ENCODE data around the gene VPS51.

Gene VPS51

DNA sequence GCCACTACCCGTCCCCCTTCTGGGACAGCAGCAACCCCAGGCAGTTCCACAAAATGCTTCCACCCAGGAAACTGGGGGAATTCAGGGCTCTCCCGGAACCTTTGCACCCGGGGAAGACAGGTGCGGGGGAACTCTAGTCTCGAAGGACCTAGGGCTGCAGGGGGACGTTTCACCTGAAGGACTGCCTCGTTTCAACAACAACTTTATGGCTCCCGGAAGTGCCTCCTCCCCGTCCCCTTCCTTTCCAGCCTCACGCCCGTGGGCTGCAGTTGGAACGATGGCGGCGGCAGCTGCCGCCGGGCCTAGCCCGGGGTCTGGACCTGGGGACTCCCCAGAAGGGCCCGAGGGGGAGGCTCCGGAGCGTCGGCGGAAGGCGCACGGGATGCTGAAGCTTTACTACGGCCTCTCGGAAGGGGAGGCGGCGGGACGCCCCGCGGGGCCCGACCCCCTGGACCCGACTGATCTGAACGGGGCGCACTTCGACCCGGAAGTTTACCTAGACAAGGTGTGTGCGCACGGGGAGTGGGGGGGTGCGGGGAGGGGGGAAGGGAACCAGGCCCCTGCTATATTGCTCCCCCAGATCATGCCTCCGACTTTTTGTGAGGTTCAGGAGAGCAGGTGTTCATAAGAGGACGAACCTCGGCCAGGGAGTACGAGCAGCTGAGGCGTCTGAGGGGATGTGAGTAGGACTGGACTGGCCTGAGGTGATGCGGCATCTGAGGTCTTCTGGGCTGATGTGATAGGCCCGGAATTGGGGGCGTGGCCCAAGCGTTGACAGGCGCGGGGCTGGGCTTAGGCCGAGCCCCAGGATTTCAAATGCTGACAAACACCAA is at the start of gene VPS51:
Gene VPS51, plus strand, starts transcription at position 241 of the 833 bp plus-strand sequence. Its CDS starts 37 bp downstream, at position 278.
- DNase-seq = peak; percentile 83 to 86

GRCh38 chr11:65047581-65048422 is 48.2 kb upstream of the VPS51 start:
- peak in 1 of 2 donors; percentile 20 for DNase-seq

DNA sequence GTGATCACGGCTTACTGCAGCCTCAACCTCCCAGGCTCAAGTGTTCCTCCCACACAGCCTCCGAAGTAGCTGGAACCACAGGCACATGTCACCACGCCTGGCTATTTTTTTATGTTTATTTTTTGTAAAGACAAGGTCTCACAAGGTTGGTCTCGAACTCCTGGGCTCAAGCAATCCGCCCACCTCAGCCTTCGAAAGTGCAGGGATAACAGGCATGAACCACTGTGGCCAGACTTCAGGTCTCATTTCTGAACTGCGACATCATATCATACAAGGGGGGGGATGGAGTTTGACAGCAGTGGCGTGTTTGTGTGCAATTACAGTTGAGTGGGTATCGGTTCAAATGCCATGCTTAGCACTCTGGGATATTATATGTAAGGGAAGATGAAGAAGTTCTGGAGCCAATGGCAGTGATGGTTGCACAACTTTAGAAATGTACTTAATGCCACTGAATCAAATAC is 44.6 kb upstream of the VPS51 start:
- DNase-seq = no peak

GRCh38 chr11:65053827-65054508 is 42.0 kb upstream of the VPS51 start:
- DNase-seq = peak; percentile 22 to 27

- DNase-seq = no peak
These were observed 40.5 kb upstream of the VPS51 start for GRCh38 chr11:65055538-65055937.

GRCh38 chr11:65056999-65057398 is 39.0 kb upstream of the VPS51 start:
- DNase-seq = no peak

DNA sequence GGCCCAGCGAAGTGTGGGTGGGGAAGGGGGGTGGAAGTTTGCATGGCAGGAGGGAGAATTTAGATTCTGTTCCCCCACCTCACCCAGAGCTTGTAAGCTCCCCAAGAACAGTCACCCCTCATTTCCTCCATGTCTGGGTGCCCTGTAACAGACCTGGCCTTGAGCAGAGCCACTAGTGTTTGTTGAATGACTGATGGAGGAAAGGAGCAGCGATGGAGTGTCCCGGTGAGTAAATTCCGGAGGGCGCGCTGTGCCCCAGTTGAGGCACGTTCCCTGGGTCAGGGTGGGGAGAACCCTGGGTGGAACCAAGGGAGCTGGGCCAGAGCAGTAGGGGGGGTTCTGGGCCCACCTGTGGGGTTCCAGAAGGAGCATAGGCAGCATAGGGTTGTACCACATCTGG is 38.5 kb upstream of the VPS51 start:
- no peak for DNase-seq

DNA sequence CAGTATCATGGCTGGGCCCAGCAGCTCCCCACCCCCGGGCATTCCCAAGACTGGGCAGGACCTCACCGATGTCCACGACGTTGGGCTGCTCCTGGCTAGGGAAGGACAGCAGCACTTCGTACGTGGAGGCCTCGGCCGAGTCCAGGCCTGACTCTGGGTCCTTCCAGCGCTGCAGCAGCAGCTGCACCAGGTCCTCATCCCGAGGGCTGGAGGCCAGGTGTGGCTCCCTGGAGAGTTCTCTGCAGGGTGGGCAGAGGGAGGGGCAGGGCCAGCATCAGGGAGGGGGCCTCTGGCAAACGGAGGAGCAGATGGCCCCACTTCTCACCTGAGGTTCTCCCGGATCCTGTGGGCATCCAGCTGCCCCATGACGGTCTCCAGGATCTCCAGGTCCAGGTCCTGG is 38.0 kb upstream of the VPS51 start:
- no peak for DNase-seq

GRCh38 chr11:65058419-65059054 is 37.5 kb upstream of the VPS51 start, which contains the start of gene NAALADL1:
NAALADL1 (minus strand) TSS chr11:65058553; CDS start chr11:65058521, 32 bp downstream.
- no peak for DNase-seq

DNA sequence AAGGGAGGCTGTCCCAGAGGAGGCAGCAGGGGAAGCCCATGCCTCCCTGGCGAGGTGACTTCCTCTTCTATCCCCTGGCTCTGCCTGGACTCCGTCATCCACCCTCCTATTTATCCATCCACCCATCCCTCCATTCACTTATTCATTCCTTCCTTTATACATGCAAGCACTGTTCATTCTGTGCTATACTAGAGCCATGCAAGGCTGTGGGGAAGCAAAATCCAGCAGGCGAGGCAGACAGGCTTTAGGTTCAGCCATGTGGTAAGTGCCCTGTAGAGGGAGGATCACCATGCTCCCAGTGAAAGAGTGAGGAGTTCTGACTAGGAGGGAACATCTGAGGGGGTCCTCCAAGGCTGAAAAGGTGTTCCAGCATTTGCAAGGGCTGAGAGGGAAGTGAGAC is 36.5 kb upstream of the VPS51 start:
- DNase-seq = no peak

DNA sequence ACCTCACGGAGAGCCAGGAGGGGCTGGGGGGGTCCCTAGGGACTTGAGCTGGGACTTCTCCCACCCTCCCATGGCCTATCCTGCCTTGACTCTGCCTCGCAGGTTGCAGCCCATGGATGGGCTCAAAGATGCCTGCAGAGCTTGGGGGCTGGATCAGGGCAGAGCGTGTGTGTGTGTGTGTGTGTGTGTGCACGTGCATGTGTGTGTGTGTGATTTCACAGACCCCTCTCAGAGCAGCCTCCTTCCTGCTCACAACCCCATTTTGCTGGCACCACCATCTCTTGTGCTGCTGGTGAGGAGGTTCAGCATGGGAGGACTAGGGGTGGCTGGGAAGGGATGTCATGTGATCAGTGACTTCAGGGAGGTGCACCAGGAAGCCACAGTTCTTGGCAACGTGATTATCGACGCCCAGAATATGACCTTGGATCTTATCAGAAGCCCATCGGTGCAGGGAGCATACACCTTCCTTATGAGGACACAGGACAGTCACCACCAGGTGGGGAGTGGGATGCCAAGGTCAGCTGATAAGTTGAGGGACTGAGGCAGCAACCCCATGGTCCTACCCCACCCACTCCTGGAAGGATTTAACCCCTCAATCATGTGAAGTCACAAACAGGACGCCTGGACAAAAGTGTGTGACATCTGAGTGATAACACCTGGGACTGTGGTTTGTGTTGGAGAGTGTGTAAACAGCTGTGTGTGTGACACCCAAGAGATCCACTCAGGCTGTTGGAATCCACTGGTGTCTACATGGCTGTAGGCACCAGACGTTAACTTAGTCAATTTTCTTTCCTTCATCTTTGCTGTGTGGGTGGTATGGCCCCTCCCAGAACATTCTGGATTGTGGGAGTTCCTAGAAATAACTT is 35.8 kb upstream of the VPS51 start:
- DNase-seq = no peak

- no peak for DNase-seq
These were observed 35.1 kb upstream of the VPS51 start for GRCh38 chr11:65060913-65061408.

DNA sequence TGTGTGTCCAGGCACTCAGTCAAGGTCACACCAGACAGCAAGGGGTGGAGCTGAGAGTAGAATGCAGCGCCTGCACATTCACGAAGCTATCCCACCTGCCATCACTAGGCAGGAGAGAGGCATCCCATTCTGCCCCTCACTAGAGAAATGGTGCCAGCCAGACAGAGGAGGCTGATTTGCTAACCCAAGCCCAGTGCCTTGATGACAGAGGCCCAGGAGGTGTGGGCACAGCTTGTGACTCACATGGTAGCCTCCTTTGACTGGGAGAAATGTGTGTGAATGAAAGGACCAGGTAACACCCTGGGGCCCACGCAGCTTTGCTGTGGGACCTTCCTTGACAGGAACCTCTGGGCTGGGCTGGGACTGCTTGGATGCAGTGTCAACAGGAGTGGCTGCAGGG is 32.5 kb upstream of the VPS51 start:
- no peak for DNase-seq

DNA sequence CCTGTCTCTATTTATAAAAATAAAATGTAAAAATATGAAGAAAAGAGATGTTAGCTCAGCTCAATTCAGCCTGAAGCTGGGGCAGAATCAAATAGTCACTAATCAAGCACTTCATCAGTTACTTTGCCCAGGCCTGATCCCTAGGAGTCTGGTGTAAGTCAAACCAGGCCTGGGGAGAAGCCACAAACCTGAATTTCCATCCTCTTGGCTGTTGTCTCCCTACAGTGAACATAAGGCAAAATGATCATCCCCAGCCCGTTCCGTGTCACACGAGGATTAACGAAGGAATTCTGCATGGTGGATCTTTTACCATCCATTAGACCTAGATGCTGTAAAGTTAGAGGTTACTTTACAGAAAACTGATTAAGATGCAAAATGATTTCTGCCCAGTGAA is 31.2 kb upstream of the VPS51 start:
- DNase-seq = no peak

DNA sequence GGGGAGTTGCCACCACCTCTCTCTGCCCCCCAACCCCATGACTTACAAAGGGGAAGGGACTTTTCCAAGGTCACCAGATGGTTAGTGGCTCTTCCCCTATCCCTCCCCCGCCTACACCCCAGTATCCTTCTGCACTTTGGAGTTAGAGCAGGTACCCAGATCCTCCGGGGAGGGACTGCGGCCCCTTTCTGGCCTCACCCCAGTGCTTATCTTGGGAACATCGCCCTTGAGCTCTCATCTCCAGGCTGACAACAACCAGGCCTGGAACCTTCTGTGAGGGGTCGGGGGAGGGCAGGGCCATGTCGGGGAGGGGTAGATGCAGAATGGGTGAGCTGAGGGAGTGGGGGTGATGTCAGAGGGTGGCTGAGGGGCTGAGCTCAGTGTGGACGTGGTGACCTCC is 30.2 kb upstream of the VPS51 start:
- DNase-seq = no peak

- DNase-seq = no peak
These were observed 29.7 kb upstream of the VPS51 start for GRCh38 chr11:65066315-65066714.

DNA sequence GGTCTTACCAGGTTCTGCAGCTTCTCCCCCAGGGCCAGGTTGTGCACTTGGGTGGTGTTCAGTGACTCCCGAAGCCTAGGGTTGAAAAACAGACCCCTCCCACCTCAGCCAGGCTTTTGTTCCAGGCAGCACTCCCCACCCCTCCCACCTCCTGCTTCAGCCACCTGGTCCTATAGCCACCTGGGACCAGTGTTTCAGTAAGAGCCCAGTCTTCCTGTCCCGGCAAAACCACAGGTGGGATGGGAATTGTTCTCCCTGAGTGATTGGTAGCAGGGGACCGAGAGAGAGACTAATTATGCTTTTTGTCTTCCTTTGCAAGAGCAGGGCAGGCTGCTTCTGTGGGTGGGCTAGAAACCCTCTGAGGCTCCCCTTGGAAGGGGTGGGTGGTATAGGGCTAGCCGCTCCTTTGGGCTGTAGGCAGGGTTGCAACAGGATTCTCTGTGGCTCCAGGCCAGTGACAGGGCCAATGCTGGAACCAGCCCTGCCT is 29.2 kb upstream of the VPS51 start:
- no peak for DNase-seq

DNA sequence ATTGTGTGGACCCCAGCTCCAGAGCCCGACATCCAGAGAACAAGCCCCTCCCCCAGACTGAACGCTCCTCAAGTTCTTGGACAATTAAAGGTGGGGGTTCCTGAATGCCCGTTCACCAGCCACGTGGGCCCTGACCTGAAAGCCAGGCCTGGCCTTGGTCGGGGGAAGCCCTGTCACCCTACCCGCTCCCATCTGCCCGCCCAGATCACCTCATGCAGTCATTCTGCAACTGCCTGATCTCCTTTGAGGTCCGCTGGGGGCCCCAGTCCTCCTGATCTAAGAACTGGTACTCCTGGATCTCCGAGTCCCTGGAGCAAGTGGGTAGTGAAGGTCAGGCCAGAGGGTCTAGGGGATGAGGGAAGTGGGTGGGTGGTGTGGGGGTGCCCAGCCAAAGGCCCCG is 28.6 kb upstream of the VPS51 start:
- DNase-seq = no peak

- DNase-seq = no peak
These were observed 26.8 kb upstream of the VPS51 start for GRCh38 chr11:65069217-65069616.

- DNase-seq = no peak
These were observed 23.9 kb upstream of the VPS51 start for GRCh38 chr11:65071907-65072630.

GRCh38 chr11:65072631-65072966 is 23.4 kb upstream of the VPS51 start:
- DNase-seq = no peak
